Right lobe of liver (tissue), 6 donors: ENCODE measurements around the gene KIF3B. TPM values are rescaled to one million over a fixed set of nuclear protein-coding genes. Genes with fewer than 3 reads are reported as not detected.
"Not testable (repeated sequence)": the region's sequence is repeated elsewhere in the genome, so short reads cannot be mapped to it uniquely, and the experiment has no call there.

Source experiments
- ATAC-seq, 4 donors: fragments of 200-7000 bp; cut with Tn5 transposase; one replicate each; pipeline ENCODE4 v1.9.1; 2020; ENCODE audit warnings: mild to moderate bottlenecking in 4 of 4, moderate library complexity in 4 of 4
- DNase-seq, 3 donors: peaks; one replicate each; pipeline ENCODE4 v3.0.0-alpha.2; 2020
- H3K27ac ChIP-seq, 3 donors: fragments of 200-600 bp; one replicate each; pipeline ENCODE4 v1.8.0; 2022
- H3K27me3 ChIP-seq, 2 donors: fragments of 200-600 bp; one replicate each; pipeline ENCODE4 v1.8.0; 2022
- H3K36me3 ChIP-seq, 4 donors: fragments of 200-600 bp; sonication (generic) in 1 of 4; one replicate each; pipeline versions ENCODE4 v1.5.1 to v1.8.0; 2017 to 2022; ENCODE audit warnings: control low read depth in 1 of 4
- H3K4me1 ChIP-seq, 4 donors: fragments of 200-600 bp; sonication (generic) in 1 of 4; one replicate each; pipeline versions ENCODE4 v1.5.1 to v1.8.0; 2017 to 2022; ENCODE audit warnings: control low read depth in 1 of 4
- H3K4me3 ChIP-seq, 3 donors: fragments of 200-600 bp; one replicate each; pipeline ENCODE4 v1.8.0; 2022
- H3K9me3 ChIP-seq, 4 donors: fragments of 200-600 bp; sonication (generic) in 1 of 4; one replicate each; pipeline versions ENCODE4 v1.5.1 to v1.8.0; 2017 to 2022; ENCODE audit warnings: control low read depth in 1 of 4
- POLR2A ChIP-seq: fragments of 450-650 bp; IDR thresholded peaks from one replicate; pipeline ENCODE4 v1.6.1; 2017; ENCODE audit warnings: antibody characterized with exemption, mild to moderate bottlenecking
- WGBS: methylation state at CpG from one replicate; pipeline ENCODE4 v1.1.6; 2018; ENCODE audit warnings: low coverage, low lambda C conversion rate; ENCODE audit not compliant: insufficient coverage; ENCODE audit errors: missing lambda C conversion rate; 5-methylcytosine and 5-hydroxymethylcytosine counted together
- intact Hi-C, 2 donors: fragments of 100-400 bp; cut with DNase I; formaldehyde crosslinking; loops; one replicate each; pipeline versions ENCODE4 v1.11.2 to v1.14.1; 2022
- total RNA-seq, 6 experiments: library from RNA; depleted of rRNA in 2 of 6; stranded (reverse); fragments of >200 nt in 2 of 6; fragmentation: NEBNext Ultra II Directional in 3 of 6; extraction: Animal tissue kit (Norgen Biotek cat#: 25700) in 3 of 6; gene quantifications; one replicate each; pipeline versions ENCODE4 v1.1.0 to v1.2.4, GENCODE V29; 2016 to 2023
- TF ChIP-seq, protein P1 (sequence below), 4 donors: fragments of 200-600 bp in 3 of 4; fragments of 450-650 bp in 1 of 4; IDR thresholded peaks; one replicate each; pipeline versions ENCODE4 v1.5.1 to v1.8.0; 2016 to 2022; ENCODE audit warnings: antibody characterized with exemption in 4 of 4, mild to moderate bottlenecking in 2 of 4
- donor health status: DM: no; HTN: yes; CAD: no.
- donor health status: DM: no; HTN: no; CAD: no.
- donor health status: DM: no; HTN: no; CAD: no.
- donor health status: DM: no; HTN: yes; CAD: no.
- donor health status: DM: no; HTN: yes; CAD: no.

KIF3B gene
- total RNA-seq, 6 experiments from 2014 or later: 16.4 to 23.6 (median 20.7) TPM

DNA sequence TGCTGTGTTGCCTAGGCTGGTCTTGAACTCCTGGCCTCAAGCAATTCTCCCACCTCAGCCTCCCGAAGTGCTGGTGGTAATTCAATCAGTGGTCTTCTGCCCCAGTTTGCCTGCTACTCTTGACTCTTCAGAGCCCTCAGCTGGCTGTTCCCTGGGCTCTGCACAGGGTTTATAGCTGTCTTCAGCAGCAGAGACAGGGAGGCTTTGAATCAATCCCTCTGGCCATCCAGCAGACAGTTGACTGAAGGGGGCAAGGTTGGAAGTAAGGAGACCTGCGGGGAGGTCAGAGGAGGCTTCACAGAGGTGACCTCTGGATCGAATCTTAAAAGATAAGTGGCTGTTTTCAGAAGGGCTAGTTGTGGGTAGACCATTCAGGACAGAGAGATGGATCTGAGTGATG is 26.0 kb upstream of the KIF3B start:
- TF ChIP-seq, protein P1, sequence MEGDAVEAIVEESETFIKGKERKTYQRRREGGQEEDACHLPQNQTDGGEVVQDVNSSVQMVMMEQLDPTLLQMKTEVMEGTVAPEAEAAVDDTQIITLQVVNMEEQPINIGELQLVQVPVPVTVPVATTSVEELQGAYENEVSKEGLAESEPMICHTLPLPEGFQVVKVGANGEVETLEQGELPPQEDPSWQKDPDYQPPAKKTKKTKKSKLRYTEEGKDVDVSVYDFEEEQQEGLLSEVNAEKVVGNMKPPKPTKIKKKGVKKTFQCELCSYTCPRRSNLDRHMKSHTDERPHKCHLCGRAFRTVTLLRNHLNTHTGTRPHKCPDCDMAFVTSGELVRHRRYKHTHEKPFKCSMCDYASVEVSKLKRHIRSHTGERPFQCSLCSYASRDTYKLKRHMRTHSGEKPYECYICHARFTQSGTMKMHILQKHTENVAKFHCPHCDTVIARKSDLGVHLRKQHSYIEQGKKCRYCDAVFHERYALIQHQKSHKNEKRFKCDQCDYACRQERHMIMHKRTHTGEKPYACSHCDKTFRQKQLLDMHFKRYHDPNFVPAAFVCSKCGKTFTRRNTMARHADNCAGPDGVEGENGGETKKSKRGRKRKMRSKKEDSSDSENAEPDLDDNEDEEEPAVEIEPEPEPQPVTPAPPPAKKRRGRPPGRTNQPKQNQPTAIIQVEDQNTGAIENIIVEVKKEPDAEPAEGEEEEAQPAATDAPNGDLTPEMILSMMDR (IDR thresholded peaks at IDR 0.05): no peak
- no peak for TF ChIP-seq POLR2A
- intact Hi-C loops: no loop called here
- Histone ChIP-seq H3K27me3 (no peaks in the 10 kb centered on the region), H3K4me3 (no peak overlapping the region), H3K9me3 (no peaks in the 10 kb centered on the region), H3K27ac (no peak overlapping the region), H3K36me3 (no peaks in the 10 kb centered on the region), H3K4me1 (no peaks in the 10 kb centered on the region)
- DNase-seq (no peak), ATAC-seq (no peak)
- WGBS: 33% methylated on average over 1 of the region's 3 CpGs

DNA sequence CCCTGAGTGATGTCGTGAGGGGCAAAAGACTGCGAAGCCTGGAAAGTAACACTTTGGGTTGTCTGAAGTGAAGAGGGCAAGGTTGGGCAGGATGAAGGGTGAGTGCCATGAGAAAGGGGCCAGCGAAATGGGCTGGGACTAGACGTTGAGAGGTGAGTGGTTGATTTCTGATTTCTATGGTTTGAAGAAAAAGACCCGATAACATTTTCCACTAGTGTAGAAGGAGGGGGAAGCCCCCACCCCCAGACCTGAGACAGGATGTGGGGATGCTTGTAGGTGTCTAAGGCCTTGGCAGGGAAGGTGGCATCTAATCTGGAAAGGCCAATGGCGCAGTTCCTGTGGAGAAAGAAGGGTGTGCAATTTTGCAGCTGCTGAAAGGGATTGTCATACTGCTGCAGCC is 25.3 kb upstream of the KIF3B start:
- DNase-seq (no peak), ATAC-seq (no peak)
- no peaks in the 10 kb centered on the region for H3K27me3 ChIP-seq
- H3K36me3 ChIP-seq: no peaks in the 10 kb centered on the region
- intact Hi-C loops: no loop called here
- no peak overlapping the region for H3K27ac ChIP-seq
- no peaks in the 10 kb centered on the region for H3K4me1 ChIP-seq
- no peaks in the 10 kb centered on the region for H3K9me3 ChIP-seq
- 91% methylated on average over 6 of the region's 6 CpGs for WGBS
- TF ChIP-seq POLR2A: no peak
- no peak overlapping the region for H3K4me3 ChIP-seq

DNA sequence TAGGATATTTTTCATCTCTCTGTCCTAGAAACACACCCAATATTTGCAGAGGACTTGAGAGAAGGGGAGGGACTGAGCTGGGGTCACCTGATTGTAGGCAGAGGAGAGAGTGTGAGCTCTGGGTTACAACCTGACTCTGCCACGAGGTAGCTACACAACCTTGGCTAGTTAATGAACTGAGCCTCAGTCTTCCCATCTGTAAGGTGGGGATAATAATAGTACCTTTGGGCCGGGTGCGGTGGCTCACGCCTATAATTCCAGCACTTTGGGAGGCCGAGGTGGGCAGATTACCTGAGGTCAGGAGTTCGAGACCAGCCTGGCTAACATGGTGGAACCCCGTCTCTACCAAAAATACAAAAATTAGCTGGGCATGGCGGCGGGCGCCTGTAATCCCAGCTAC is 16.5 kb upstream of the KIF3B start:
- ATAC-seq, H3K4me1 ChIP-seq, H3K9me3 ChIP-seq, H3K36me3 ChIP-seq, H3K4me3 ChIP-seq, intact Hi-C loops, H3K27me3 ChIP-seq, H3K27ac ChIP-seq, DNase-seq: not testable (repeated sequence)
- 94% methylated on average over 10 of the region's 10 CpGs for whole genome bisulfite sequencing

DNA sequence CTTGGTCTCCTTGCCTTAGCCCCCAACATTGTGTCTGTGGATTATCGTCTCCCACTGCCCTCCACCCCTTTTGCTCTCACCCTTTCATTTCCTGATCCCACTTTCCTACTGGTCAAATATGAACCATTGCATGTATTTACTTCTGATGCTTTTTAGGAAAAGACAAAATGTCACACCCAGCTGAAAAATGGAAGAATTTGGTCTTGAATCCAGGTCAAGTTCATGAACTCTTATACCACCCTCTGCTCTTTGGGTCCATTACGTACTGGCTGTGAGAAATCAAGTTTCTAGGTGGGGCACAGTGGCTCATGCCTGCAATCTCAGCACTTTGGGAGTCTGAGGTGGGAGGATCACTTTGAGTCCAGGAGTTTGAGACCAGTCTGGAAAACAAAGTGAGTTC is 15.8 kb upstream of the KIF3B start:
- Histone ChIP-seq H3K4me3 (no peak overlapping the region), H3K9me3 (no peaks in the 10 kb centered on the region), H3K27me3 (no peaks in the 10 kb centered on the region), H3K27ac (no peak overlapping the region), H3K4me1 (peaks cover 0 to 2% (median 0%) of the 10 kb centered on the region in 4 donors), H3K36me3 (no peaks in the 10 kb centered on the region)
- ATAC-seq (no peak), DNase-seq (no peak)
- intact Hi-C loops: no loop called here
- WGBS: 100% methylated on average over 1 of the region's 2 CpGs
- TF ChIP-seq POLR2A: no peak
- TF ChIP-seq, protein P1 (IDR thresholded peaks at IDR 0.05): no peak

DNA sequence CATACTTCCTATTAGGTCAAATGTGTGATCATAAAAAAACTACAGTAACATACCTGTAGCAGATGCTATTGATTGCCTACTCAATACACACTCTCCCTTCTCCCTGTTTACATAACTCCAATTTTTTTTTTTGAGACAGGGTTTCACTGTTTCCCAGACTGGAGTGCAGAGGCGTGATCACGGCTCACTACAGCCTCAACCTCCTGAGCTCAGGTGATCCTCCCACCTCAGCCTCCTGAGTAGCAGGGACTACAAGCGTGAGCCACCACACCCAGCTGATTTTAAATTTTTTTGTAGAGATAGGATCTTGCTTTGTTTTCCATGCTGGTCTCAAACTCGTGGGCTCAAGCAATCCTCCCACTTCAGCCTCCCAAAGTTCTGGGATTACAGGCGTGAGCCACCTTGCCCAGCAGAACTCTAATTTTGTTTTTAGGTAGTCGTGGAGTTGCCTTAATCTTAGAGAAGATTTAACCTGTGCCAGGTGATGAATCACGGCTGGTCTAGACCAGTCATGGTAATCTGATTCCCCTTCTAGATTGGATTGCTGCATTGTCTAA is 14.0 kb upstream of the KIF3B start:
- TF ChIP-seq POLR2A: no peak
- TF ChIP-seq, protein P1 (IDR thresholded peaks at IDR 0.05): no peak
- Histone ChIP-seq H3K4me3 (no peak overlapping the region), H3K27me3 (no peaks in the 10 kb centered on the region), H3K9me3 (no peaks in the 10 kb centered on the region), H3K27ac (no peak overlapping the region), H3K36me3 (no peaks in the 10 kb centered on the region), H3K4me1 (peaks cover 0 to 10% (median 0%) of the 10 kb centered on the region in 4 donors)
- DNase-seq (no peak), ATAC-seq (no peak)
- intact Hi-C loops: no loop called here
- WGBS: 67% methylated on average over 7 of the region's 7 CpGs

DNA sequence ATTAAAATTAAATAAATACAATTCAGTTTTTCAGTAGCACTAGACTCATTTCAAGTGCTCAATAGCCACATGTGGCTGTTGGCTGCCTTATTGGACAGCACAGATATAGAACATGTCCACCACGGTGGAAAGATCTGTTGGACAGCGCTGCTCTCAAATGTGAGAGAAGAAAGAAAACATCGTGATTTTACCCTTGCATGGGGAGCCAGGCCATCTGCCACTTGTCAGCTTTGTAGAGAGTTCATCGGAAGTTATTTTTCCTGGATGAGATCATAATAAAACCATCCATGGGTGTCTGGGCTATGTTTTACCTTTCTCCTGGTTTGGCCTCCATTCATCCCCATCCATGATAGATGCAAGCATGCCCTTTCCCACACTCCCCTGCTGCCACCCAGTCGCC is 5.8 kb upstream of the KIF3B start:
- H3K27ac ChIP-seq: no peak overlapping the region
- intact Hi-C loops: no loop called here
- H3K4me1 ChIP-seq: peaks cover 0 to 8% (median 0%) of the 10 kb centered on the region in 4 donors
- ATAC-seq (no peak), DNase-seq (no peak)
- 89% methylated on average over 5 of the region's 5 CpGs for WGBS
- TF ChIP-seq, protein P1 (IDR thresholded peaks at IDR 0.05): no peak
- no peak for TF ChIP-seq POLR2A
- no peaks in the 10 kb centered on the region for H3K36me3 ChIP-seq
- H3K9me3 ChIP-seq: no peaks in the 10 kb centered on the region
- H3K27me3 ChIP-seq: no peaks in the 10 kb centered on the region
- H3K4me3 ChIP-seq: no peak overlapping the region
